ENCODE data around the gene PIGU.
"Not testable (repeated sequence)": the region's sequence is repeated elsewhere in the genome, so short reads cannot be mapped to it uniquely, and the experiment has no call there.

PIGU gene

DNA sequence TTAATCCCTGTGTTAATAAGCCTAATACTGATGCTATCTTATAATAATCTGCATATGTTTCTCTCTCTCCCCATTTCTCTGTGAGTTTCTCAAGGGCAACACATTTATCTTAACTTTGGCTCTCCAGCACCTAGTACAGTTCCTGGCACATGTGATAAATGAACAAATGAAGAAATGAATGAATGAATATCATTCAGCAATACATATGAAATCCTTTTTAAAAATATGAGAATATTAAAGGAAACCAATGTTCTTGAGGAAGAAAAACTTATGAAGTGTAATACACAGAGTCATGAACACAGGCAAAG lies 55.9 kb downstream of the PIGU start:
- DNase-seq: no peak

DNA sequence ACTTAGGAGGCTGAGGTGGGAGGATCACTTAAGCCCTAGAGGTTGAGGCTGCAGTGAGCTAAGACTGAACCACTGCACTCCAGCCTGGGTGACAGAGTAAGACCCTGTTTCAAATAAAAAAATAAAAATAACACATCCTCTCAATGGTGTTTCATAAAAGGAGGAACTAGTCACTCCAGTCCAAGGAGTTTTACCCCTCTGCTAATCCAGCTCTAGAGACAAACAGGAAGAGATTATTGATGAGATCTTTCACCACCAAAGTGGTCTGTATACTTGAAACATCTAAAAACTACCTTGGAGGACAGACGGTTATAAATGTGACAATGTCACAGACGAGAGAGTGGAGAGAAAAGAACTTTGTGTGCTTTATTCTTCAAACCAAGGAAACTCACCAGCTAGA lies 58.2 kb downstream of the PIGU start:
- DNase-seq: no peak

DNA sequence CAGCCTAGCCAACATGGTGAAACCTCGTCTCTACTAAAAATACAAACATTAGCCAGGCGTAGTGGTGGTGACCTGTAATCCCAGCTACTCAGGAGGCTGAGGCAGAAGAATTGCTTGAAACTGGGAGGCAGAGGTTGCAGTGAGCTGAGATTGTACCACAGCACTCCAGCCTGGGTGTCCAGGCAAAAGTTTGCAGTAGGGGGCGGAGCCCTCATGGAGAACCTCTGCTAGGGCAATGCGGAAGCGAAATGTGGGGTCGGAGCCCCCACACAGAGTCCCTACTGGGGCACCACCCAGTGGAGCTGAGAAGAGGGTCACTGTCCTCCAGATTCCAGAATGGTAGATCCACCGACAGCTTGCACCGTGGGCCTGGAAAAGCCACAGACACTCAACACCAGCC lies 60.0 kb downstream of the PIGU start:
- not testable (repeated sequence) for DNase-seq

DNA sequence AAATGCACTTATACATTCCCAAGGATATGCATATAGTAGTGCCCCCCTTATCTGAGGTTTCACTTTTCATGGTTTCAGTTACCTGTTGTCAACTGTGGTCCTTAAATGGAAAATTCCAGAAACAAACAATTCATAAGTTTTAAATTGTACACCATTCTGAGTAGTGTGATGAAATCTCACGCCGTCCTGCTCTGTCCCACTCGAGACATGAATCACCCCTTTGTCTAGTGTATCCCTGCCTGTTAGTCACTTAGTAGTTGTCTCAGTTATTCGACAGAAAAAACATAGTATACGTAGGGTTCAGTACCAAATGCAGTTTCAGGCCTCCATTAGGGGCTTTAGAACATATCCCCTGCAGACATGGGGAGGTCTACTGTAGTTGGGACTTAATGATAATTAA lies 61.4 kb downstream of the PIGU start:
- DNase-seq: no peak

DNA sequence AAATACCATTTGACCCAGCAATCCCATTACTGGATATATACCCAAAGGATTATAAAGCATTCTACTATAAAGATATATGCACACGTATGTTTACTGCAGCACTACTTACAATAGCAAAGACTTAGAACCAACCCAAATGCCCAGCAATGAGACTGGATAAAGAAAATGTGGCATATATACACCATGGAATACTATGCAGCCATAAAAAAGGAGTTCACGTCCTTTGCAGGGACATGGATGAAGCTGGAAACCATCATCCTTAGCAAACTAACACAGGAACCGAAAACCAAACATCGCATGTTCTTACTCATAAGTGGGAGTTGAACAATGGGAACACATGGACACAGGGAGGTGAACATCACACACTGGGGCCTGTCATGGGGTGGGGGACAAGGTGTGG lies 64.9 kb downstream of the PIGU start:
- not testable (repeated sequence) for DNase-seq

DNA sequence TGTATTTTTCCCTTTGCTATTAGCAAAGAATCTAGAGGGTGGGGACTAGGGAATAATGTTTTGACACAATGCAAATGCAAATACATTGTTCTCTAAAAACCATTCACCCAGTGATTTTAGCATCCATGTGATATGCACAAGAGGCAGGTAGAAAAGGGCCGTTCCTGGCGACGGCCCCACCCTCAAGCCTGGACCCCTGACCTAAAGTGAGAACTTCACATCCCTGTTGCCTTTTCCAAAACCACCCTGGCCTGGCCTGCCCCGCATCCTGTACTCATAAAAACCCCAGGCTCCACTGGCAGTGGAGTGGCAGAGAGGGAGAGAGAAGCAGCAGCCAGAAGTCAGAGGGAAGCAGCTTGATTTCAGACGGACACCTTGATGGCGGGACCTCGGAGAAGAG lies 69.8 kb downstream of the PIGU start:
- DNase-seq: no peak

DNA sequence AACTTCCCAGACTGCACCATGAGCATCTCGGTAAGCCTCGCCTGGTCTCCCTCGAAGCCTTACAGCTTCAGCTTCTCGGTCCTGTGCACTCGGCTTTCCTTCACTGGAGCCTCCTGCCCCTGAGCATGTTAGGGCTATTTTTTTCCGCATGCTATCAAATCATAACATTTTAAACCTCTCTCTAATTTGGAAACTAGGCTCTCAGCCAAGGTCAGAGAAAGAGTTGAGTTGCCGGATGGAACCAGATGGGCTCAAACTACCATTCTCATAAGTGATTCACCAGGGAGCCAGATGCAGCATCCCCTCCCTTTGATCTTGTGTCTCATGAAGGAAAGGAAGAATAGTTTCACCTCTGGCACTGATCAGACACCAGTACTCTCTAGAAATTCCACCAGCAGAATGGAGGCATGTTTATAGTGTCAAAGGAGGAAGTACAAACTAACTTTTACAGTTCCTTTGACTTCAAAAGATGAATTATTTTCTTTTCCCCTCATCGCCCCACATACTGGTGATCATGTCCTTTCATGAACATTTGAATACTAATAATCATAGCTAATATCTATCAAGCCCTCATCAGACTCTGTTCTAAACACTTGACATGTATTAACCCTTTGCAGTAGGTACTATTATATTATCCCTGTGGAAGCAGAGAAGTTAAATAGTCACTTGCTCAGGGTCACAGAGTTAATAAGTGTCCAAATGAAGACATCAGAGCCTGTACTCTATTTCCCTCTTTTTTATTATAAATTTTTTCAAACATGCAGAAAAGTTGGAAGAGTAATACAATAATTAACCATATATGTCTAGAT lies 71.7 kb downstream of the PIGU start:
- no peak for DNase-seq

DNA sequence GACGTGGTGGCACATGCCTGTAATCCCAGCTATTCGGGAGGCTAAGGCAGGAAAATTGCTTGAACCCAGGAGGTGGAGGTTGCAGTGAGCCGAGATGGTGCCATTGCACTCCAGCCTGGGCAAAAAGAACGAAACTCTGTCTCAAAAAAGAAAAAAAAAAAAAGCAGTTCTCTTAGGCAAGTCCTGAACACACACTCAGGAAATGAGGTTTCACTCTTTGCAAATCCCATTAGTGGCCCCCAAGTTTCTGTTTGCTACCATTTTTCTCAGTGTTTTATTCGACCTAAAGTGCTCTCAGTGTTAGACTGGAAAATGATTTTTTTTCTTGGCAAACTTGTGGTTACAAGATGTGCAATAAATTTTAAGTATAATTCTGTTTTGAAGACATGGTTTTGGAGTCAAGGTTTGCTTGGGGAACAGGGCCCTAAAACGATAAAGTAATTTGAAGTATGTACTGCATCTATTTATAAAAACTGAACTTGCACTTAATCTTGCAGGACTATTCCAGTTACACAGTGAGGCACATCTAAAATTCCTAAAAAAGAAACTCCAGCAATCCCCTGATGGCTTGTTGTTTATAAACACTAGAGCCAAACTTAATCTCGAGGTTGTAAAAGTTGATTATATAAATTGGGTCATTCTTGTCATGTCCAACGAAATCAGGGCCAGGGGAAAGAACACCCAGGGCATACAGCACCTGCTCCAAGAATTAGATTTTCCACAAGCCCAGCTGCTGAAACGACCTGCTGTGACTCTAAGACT lies 75.8 kb downstream of the PIGU start:
- no peak for DNase-seq

DNA sequence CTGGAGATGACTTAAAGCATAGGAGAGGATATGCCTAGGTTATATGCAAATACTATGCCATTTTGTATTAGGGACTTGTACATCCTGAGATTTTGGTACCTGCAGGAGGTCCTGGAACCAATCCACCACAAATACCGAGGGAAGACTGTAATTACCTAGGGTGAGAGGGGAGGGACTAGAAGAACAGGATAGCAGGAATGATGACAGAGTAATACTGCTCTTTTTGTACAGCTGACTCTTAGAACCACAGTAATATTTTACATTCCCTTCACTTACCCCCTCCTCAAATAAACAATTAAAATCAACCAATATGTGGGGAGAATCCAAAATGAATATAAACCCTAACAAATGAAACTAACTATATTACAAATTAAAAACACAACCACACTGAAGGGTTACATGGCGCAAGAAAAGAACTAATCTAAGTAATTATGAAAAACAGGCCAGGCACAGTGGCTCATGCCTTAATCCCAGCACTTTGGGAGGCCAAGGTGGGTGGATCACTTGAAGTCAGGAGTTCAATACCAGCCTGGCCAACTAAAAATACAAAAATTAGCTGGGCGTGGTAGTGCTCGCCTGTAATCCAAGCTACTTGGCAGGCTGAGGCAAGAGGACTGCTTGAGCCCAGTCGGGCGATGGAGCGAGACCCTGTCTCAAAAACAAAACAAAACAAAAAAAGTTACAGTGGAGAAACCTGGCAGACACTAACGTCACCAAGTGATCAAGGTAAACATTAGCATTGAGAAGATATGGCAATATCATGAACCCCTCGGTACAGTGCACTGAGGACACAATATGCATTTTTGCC lies 81.3 kb downstream of the PIGU start:
- no peak for DNase-seq

DNA sequence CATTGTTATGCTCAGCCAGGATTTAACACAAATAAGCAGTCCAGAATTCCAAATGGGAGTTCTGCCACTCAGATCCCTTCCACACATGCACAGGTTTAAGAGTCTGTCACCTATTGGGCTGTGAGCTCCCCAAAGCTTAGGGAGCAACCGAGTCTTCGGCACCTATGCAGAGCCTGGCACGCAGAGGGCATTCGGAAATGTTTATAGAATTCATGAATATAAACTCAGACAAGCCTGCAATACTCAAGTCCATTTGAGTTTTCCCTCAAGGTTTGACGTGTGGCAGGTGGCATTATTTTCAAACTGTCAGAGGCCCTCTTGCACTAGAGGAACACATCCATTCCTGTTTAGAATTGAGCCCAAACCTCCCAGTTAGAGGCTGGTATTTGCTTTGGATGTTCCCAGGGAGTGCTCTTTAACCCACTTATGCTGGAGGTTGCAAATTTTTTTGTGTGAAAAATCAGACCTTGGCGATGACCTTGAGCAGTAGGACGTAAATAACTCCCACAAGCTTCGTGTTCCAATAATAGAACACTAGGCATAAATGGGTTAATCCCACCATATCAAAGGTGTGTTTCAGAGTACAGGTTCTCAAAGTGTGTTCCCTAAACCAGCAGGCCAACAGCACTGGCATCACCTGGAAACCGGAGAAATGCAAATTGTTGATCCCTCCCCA lies 90.3 kb downstream of the PIGU start:
- DNase-seq: no peak

DNA sequence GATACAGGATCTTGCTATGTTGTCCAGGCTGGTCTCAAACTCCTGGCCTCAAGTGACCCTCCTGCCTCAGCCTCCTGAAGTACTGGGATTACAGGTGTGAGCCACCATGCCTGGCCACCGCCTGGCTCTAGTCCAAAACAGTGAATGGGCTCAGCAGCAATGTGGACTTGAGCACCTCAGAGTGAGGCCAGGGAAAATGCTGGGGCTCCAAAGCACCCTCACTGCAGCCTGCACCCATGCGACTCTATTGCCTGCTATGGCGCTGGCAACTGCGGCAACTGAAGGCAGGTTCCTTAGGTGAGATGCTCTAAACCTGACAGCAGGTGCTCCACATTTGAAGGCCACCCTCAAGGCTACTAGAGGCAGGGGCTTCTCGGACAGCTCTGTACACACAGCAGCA lies 91.9 kb downstream of the PIGU start:
- DNase-seq: no peak

DNA sequence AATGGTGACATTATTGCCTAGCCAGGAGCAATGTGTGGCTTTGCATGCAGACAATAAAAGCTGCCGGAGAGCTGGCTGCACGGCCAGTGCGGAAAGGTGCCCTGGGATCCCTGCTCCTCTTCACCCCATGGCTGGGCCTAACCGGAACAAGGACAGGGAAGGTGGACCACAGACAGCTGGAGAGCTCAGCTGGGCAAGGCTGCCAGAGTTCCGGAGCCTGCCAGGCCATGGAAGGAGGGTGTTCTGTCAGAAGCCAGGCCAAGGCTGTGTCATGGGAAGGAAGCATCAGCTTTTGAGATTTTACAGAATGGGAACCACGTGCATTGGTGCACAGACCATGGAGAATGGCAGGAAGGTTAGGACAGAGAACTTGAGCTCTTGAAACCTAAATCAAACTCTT lies 93.3 kb downstream of the PIGU start:
- no peak for DNase-seq

DNA sequence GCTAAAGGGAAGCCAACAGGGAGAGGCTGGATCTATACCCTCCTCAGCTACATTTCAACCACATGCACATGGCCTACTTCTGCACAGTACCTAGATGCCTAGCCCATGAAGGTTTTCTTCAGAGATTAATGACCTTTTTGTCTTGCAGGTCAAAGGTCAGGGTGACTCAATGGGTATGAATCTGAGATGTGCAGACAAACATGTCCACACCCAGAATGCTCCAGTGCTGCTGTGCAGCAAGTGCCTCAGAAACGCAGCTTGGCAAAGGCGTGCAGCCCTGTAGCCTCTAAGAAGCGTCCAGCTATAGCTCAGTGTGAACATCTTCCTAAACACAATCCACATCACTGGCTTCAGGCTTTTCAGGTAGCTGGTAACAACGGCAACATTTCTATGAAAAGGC lies 94.0 kb downstream of the PIGU start:
- DNase-seq: no peak

DNA sequence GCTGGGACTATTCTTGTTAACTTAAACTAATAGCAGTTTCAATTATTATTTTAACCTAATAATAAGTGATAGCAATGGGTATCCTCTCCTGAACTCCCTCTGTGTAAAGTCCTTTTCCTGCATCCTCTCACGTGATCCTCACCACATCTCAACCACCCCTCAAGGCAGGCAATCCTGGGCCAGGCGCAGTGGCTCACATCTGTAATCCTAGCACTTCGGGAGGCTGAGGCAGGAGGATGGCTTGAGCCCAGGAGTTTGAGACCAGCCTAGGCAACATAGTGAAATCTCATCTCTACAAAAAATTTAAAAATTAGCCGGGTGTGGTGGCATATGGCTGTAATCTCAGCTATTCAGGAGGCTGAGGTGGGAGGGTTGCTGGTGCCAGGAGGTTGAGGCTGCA lies 94.7 kb downstream of the PIGU start:
- DNase-seq: no peak

DNA sequence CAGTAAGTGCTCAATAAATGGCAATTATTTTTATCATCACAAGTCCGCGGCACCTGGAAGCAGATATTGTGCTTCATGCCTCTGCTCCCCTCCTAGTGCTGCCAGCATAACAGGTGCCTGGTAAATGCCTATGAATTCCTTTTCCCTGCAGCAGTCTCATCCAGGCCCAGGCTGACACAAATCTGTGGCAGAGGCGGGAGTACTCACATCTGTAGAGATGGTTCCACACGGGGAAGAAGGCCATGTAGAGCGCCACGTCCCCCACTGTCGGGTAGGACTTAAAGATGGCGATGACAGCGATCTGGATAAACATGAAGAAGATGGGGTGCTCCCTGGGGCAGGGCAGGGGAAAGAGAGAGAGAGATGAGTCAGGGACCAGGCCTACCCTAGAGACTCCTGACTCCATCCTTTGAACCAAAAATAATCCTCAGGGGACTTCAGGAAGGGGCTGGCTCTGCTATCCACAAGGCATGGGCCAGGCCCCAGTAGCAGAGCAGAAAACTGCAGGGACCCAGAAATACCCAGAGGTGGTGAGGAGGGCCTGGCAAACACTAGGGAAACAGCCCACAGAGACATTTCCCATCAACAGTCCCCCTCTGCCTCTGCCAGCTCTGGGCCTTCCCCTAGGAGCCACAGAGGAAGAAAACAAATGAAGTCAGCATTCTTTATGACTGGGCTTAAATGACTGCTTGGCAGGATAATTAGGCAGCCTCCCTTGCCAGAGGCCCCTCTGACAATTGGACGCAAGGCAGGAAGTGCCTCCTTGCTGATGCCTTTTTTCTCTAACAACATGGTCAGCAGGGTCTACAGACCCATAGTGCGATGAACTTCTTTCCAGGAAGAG lies 95.3 kb downstream of the PIGU start:
- no peak for DNase-seq

DNA sequence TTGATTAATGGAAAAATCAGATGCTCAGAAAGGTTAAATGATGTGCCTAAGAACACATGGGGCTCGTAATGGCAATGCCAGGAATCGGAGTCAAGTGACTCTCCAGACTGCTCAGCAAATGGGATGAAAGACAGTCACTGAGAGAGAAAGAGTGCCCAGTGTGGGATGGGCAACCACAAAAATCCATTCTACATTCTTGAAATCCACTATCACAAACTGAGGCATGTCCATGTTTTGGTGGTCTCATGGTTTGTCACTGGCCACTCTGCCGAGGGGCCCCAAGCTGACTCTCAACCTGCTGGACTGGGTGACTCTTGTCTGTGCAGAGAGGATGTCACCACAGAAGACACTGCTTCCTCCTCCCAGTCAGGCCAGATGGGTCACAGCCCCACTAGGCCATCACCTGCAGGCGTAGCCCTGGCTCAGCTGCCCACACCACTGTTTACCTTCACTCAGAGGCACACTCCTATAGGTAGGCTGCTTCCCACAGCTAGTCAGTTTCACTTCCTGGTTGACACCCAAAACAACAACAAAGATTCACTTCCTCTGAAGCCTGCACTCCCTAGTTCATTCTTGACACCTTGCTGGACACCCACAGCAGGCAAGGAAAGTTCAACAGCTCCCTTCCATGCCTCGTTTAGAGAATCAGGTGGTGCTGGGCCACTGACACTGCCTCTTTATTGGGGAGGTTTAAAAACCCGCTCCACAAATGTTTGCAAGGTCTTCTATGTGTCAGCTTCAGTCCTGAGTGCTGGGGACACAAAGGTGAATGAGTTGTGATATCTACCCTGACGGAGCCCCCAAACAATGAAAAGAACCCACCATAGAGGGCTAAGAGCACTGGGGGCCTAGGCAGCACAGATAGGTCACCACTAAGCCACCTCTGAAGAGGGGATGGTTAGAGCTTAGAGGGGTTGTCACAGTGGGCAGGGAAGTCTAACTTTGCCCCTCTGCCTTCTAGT lies 96.6 kb downstream of the PIGU start:
- no peak for DNase-seq

DNA sequence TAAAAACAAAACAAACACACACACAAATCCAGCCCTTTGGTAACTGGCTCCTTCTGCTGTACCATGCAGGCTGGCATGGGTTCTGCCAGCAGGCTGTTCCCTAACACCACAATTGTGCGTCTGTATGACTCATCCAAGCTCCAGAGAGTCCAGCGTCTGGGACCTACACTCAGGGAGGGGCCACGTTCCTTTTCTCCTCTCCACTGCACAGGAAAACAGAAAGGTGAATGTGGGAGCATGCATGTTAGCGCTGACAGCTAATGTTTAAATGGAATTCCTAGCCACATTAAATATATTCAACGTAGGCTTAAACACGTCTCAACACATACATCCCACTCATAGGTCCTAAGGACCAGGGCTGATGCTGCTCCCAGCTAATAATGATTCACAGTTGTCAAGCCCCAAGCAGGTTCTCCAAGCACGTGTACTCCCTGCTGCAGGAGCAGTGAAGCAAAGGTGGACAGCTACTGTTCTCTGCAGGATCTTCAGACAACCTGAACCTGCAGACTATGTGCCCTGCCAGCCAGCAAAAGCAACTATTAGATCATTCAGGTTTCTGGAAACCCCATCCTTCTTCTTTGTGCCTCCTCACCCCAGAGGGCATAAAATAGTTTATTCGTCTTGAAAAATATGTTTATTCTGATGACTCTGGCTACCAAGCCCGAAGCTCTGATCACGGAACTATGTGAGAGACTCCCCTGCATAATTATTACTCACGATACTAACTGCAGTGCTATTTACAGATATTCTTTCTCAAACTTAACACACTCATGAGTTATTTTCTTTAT lies 97.5 kb downstream of the PIGU start:
- no peak for DNase-seq

DNA sequence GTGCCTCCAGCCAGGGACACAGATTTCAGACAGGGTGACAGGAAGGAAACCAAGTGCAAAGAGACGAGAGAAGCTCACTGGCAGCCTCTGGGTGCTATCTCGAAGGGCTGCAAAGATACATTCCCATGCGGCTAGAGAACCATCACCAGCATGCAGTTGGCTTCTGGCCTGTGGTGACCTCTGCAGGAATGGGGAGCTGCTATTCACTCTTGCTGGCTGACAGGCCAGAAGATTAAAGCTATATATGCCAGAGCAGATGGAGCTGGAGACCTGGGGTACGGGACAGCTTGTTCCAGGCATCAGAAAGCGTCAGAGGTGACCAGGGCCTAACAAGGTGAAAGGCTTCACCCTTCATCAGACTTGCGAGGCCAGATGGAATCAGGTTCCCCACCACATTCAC lies 98.4 kb downstream of the PIGU start:
- DNase-seq: no peak

DNA sequence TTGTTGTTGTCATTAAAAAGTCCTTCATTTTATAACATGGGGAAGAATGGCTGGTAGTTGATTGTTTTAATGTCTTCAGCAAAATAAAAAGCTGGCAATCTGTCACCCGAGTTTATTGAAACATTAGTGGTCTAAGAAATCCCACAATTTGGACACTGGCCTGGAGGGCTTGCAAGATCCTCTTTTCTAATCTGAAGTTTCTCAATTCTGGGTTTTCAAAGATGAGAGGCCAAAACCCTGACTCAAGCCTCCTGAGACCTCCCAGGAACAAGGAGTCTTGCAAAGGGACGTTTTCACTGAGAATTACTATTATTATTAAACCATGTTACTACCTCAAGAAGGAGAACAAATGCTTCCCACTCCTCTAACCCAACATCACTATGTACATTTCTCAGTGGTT lies 98.9 kb downstream of the PIGU start:
- no peak for DNase-seq

DNA sequence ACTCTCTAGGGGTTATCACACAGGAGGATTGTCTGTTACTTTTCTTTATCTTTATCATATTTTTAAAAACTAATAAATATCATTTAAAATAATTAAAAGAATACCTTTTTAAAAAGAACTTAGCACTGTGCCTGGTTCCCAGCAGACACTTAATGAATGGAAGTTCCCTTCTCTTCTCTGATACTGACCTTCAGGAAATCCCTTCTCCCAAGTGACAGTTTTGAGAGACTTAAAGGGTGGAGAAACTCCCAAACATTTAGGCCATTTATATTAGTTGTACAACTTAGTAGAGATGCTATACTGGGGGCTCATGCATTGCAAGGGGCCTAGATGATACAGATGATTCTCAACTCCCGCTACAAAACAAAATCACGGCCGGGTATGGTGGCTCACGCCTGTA lies 99.8 kb downstream of the PIGU start:
- DNase-seq: no peak
